Limb (tissue), 2 donors: ENCODE results near the gene HDAC4.

ENCODE experiments used
- DNase-seq, 2 donors: peaks; one replicate each; pipeline ENCODE4 v3.0.0-alpha.2; 2016; ENCODE audit errors: extremely low spot score in 2 of 2

Gene HDAC4

GRCh38 chr2:239353692-239354091 is 47.1 kb downstream of the HDAC4 start:
- no peak for DNase-seq

- DNase-seq, result no peak
Observed at GRCh38 chr2:239351687-239352086, 49.1 kb downstream of the HDAC4 start.

GRCh38 chr2:239349453-239350135 is 51.2 kb downstream of the HDAC4 start:
- DNase-seq, result no peak

- peak in 1 of 2 donors; percentile 60 for DNase-seq
Observed at GRCh38 chr2:239348563-239349452, 52.0 kb downstream of the HDAC4 start.

- no peak for DNase-seq
Observed at GRCh38 chr2:239346676-239347075, 54.1 kb downstream of the HDAC4 start.

GRCh38 chr2:239345251-239345650 is 55.6 kb downstream of the HDAC4 start:
- no peak for DNase-seq

- DNase-seq, result no peak
Observed at GRCh38 chr2:239344857-239345216, 56.0 kb downstream of the HDAC4 start.

- DNase-seq, result no peak
Observed at GRCh38 chr2:239343946-239344856, 56.6 kb downstream of the HDAC4 start.

- DNase-seq, result no peak
Observed at GRCh38 chr2:239343460-239343859, 57.4 kb downstream of the HDAC4 start.

GRCh38 chr2:239341840-239342239 is 59.0 kb downstream of the HDAC4 start:
- DNase-seq, result no peak

- DNase-seq, result no peak
Observed at GRCh38 chr2:239341146-239341732, 59.6 kb downstream of the HDAC4 start.

- no peak for DNase-seq
Observed at GRCh38 chr2:239339726-239340601, 60.9 kb downstream of the HDAC4 start.

GRCh38 chr2:239339241-239339640 is 61.6 kb downstream of the HDAC4 start:
- DNase-seq, result no peak

GRCh38 chr2:239337877-239338484 is 62.8 kb downstream of the HDAC4 start:
- DNase-seq, result no peak

GRCh38 chr2:239337122-239337876 is 63.5 kb downstream of the HDAC4 start:
- no peak for DNase-seq

- no peak for DNase-seq
Observed at GRCh38 chr2:239331560-239331959, 69.3 kb downstream of the HDAC4 start.

GRCh38 chr2:239330836-239331235 is 70.0 kb downstream of the HDAC4 start:
- peak in 1 of 2 donors; percentile 19 for DNase-seq

- DNase-seq, result peak in 1 of 2 donors; percentile 43
Observed at GRCh38 chr2:239329972-239330572, 70.7 kb downstream of the HDAC4 start.
